IMR-90 (cell line): ENCODE measurements around the gene MAP2. TPM values are rescaled to one million over a fixed set of nuclear protein-coding genes. Genes with fewer than 3 reads are reported as not detected.

Experiments
- ATAC-seq: fragments of 200-7000 bp; cut with Tn5 transposase; 2 replicates; pipeline ENCODE4 v1.9.1; 2020; ENCODE audit warnings: low read depth, mild to moderate bottlenecking, moderate library complexity
- BruUV-seq: library from RNA; stranded (reverse); fragments of 400-500 nt; replicated peaks from 2 replicates; lab custom pipeline; 2021; lab: Mats Ljungman, UMichigan
- CTCF ChIA-PET: fragments of 300-600 bp; formaldehyde crosslinking; extraction: SDS; loops from one replicate; lab custom pipeline; 2021; ENCODE audit warnings: antibody characterized with exemption; lab: Yijun Ruan, JAX
- POLR2A ChIA-PET: fragments of 300-600 bp; sonication (Branson Sonifier 250); formaldehyde crosslinking; loops from one replicate; lab custom pipeline; 2022; ENCODE audit warnings: antibody characterized with exemption; ENCODE audit not compliant: unreplicated experiment; lab: Charles Lee
- DNase-seq: peaks from one replicate; pipeline ENCODE4 v3.0.0; 2013
- H2AFZ ChIP-seq: replicated peaks from 2 replicates; pipeline ENCODE3; 2013; ENCODE audit warnings: low read length, mild to moderate bottlenecking; ENCODE audit not compliant: poor library complexity
- H2AK5ac ChIP-seq: 2 replicates; pipeline ENCODE4 v1.6.1; 2013; ENCODE audit warnings: low read depth, low read length, inconsistent platforms
- H2AK9ac ChIP-seq: replicated peaks from 2 replicates; pipeline ENCODE3; 2013; ENCODE audit warnings: mild to moderate bottlenecking, low read depth, low read length, moderate library complexity; ENCODE audit not compliant: poor library complexity
- H2BK120ac ChIP-seq: 2 replicates; pipeline ENCODE4 v1.6.1; 2013; ENCODE audit warnings: low read depth, low read length, inconsistent platforms
- H2BK15ac ChIP-seq: 3 replicates; pipeline ENCODE4 v1.6.1; 2013; ENCODE audit warnings: low read depth, low read length, inconsistent platforms
- H2BK20ac ChIP-seq: 2 replicates; pipeline ENCODE4 v1.6.1; 2013; ENCODE audit warnings: low read depth, mild to moderate bottlenecking, inconsistent platforms, low read length, moderate library complexity
- H2BK5ac ChIP-seq: 2 replicates; pipeline ENCODE4 v1.6.1; 2013; ENCODE audit warnings: mild to moderate bottlenecking, low read depth, low read length, inconsistent platforms; ENCODE audit not compliant: poor library complexity, severe bottlenecking
- H3K14ac ChIP-seq: replicated peaks from 2 replicates; pipeline ENCODE4 v1.6.1; 2013; ENCODE audit warnings: low read depth, low read length, inconsistent platforms
- H3K18ac ChIP-seq: 2 replicates; pipeline ENCODE4 v1.6.1; 2013; ENCODE audit warnings: low read depth, low read length, control low read depth
- H3K23ac ChIP-seq: 2 replicates; pipeline ENCODE4 v1.6.1; 2013; ENCODE audit warnings: low read depth, low read length, inconsistent platforms
- H3K27ac ChIP-seq: 2 replicates; pipeline ENCODE4 v1.5.1; 2013; ENCODE audit warnings: mild to moderate bottlenecking, control low read depth, low read length; ENCODE audit not compliant: insufficient read depth
- H3K27me3 ChIP-seq: 2 replicates; pipeline ENCODE4 v1.6.1; 2013; ENCODE audit warnings: low read length; ENCODE audit not compliant: control insufficient read depth, insufficient read depth
- H3K36me3 ChIP-seq: 2 replicates; pipeline ENCODE4 v1.6.1; 2013; ENCODE audit warnings: low read length, mixed read lengths; ENCODE audit not compliant: control insufficient read depth, insufficient read depth
- H3K4ac ChIP-seq: 2 replicates; pipeline ENCODE4 v1.6.1; 2013; ENCODE audit warnings: low read depth, low read length, inconsistent platforms
- H3K4me1 ChIP-seq: 2 replicates; pipeline ENCODE4 v1.6.1; 2013; ENCODE audit warnings: low read length, mixed read lengths; ENCODE audit not compliant: control insufficient read depth, insufficient read depth
- H3K4me2 ChIP-seq: 2 replicates; pipeline ENCODE4 v1.6.1; 2013; ENCODE audit warnings: low read depth, mild to moderate bottlenecking, control low read depth, low read length, moderate library complexity
- H3K4me3 ChIP-seq: 2 replicates; pipeline ENCODE4 v1.5.1; 2013; ENCODE audit warnings: low read depth, mild to moderate bottlenecking, control low read depth, low read length, moderate library complexity; ENCODE audit not compliant: insufficient read depth
- H3K56ac ChIP-seq: 2 replicates; pipeline ENCODE4 v1.6.1; 2013; ENCODE audit warnings: low read length, inconsistent platforms; ENCODE audit not compliant: insufficient read depth; ENCODE audit errors: extremely low read depth
- H3K79me1 ChIP-seq, 2 experiments: 2 replicates each; pipeline ENCODE4 v1.6.1; 2013; ENCODE audit warnings: low read length in 2 of 2, inconsistent platforms in 1 of 2, low read depth in 1 of 2
- H3K9ac ChIP-seq: 2 replicates; pipeline ENCODE4 v1.6.1; 2013; ENCODE audit warnings: low read depth, low read length, control low read depth
- H3K9me1 ChIP-seq: 2 replicates; pipeline ENCODE4 v1.6.1; 2013; ENCODE audit warnings: low read length, inconsistent platforms; ENCODE audit not compliant: insufficient read depth
- H3K9me3 ChIP-seq: 2 replicates; pipeline ENCODE4 v1.6.1; 2013; ENCODE audit warnings: low read length; ENCODE audit not compliant: control insufficient read depth, insufficient read depth
- H4K20me1 ChIP-seq: 2 replicates; pipeline ENCODE4 v1.6.1; 2013; ENCODE audit warnings: low read length, inconsistent platforms; ENCODE audit not compliant: insufficient read depth
- H4K5ac ChIP-seq: 2 replicates; pipeline ENCODE4 v1.6.1; 2013; ENCODE audit warnings: mild to moderate bottlenecking, low read depth, low read length, control low read depth
- H4K8ac ChIP-seq, 2 experiments: 2 replicates each; pipeline ENCODE4 v1.6.1; 2013; ENCODE audit warnings: low read depth in 2 of 2, low read length in 2 of 2, control low read depth in 1 of 2, inconsistent platforms in 1 of 2
- H4K91ac ChIP-seq: 2 replicates; pipeline ENCODE4 v1.6.1; 2013; ENCODE audit warnings: low read depth, low read length, inconsistent platforms; ENCODE audit not compliant: insufficient read depth
- BHLHE40 ChIP-seq: fragments of 150-350 bp; IDR thresholded peaks from 2 replicates; pipeline ENCODE4 v1.6.1; 2016; ENCODE audit warnings: mild to moderate bottlenecking, low read depth, low read length
- CEBPB ChIP-seq: IDR thresholded peaks from 2 replicates; pipeline ENCODE4 v1.6.1; 2012; ENCODE audit warnings: low read depth, low read length, improper control_type of control experiment
- CTCF ChIP-seq: conservative IDR thresholded peaks from 2 replicates; pipeline ENCODE4 v1.5.1; 2012; ENCODE audit warnings: mild to moderate bottlenecking, low read depth, low read length, improper control_type of control experiment
- ELK1 ChIP-seq: fragments of 150-350 bp; IDR thresholded peaks from 2 replicates; pipeline ENCODE4 v1.6.1; 2016; ENCODE audit warnings: low read depth, mild to moderate bottlenecking, low read length, moderate library complexity, borderline replicate concordance
- MAFK ChIP-seq: IDR thresholded peaks from 2 replicates; pipeline ENCODE4 v1.6.1; 2012; ENCODE audit warnings: low read depth, low read length, improper control_type of control experiment
- MAZ ChIP-seq: IDR thresholded peaks from 2 replicates; pipeline ENCODE4 v1.6.1; 2012; ENCODE audit warnings: low read depth, mild to moderate bottlenecking, low read length, improper control_type of control experiment, moderate library complexity, borderline replicate concordance
- MXI1 ChIP-seq: IDR thresholded peaks from 2 replicates; pipeline ENCODE4 v1.6.1; 2012; ENCODE audit warnings: low read depth, mild to moderate bottlenecking, low read length, moderate library complexity, borderline replicate concordance
- NFE2L2 ChIP-seq: fragments of 150-350 bp; IDR thresholded peaks from 2 replicates; pipeline ENCODE4 v1.6.1; 2016; ENCODE audit warnings: low read depth, mild to moderate bottlenecking, low read length
- POLR2A ChIP-seq: IDR thresholded peaks from 2 replicates; pipeline ENCODE4 v1.6.1; 2012; ENCODE audit warnings: mild to moderate bottlenecking, low read depth, low read length
- RAD21 ChIP-seq: IDR thresholded peaks from 2 replicates; pipeline ENCODE4 v1.6.1; 2012; ENCODE audit warnings: low read length, improper control_type of control experiment
- RCOR1 ChIP-seq: IDR thresholded peaks from 2 replicates; pipeline ENCODE4 v1.6.1; 2012; ENCODE audit warnings: mild to moderate bottlenecking, low read length, improper control_type of control experiment; ENCODE audit not compliant: insufficient replicate concordance
- RFX5 ChIP-seq: IDR thresholded peaks from 2 replicates; pipeline ENCODE4 v1.8.0; 2012; ENCODE audit warnings: low read depth, mild to moderate bottlenecking, low read length, moderate library complexity
- dilution Hi-C: fragments of 300-500 bp; cut with HindIII; formaldehyde crosslinking; loops from one replicate; pipeline ENCODE4 v1.14.3; 2018; ENCODE audit warnings: low sequenced_read_pairs; ENCODE audit not compliant: unreplicated experiment
- in situ Hi-C: fragments of 300-500 bp; cut with MboI; formaldehyde crosslinking; loops from 3 replicates; pipeline ENCODE4 v1.14.3; 2019; ENCODE audit warnings: low sequenced_read_pairs, inconsistent platforms, mixed read lengths
- intact Hi-C: fragments of 100-400 bp; cut with micrococcal nuclease; formaldehyde crosslinking; loops from 2 replicates; pipeline ENCODE4 v1.10.0; 2022
- polyA plus RNA-seq, 3 experiments: library from polyadenylated mRNA; depleted of rRNA; stranded (reverse); fragments of >200 nt; gene quantifications; 2 replicates each; pipeline ENCODE4 v1.2.3, GENCODE V29; 2012; ENCODE audit warnings: low replicate concordance in 1 of 3
- total RNA-seq: library from RNA; depleted of rRNA; stranded (reverse); fragments of >200 nt; gene quantifications from 2 replicates; pipeline ENCODE4 v1.2.3, GENCODE V29; 2012

The MAP2 gene
- total and polyA plus RNA-seq, 2 of the 4 experiments (the other 2 are of a cell fraction): 0.29 to 0.36 TPM

- no peak overlapping the region for H2BK20ac ChIP-seq
- H2BK120ac ChIP-seq: no peak overlapping the region
- H2AK5ac ChIP-seq: no peak overlapping the region
- no peak overlapping the region for H3K9ac ChIP-seq
- CTCF ChIA-PET: no interaction called here
- intact Hi-C loops: no loop called here
- no peaks in the 10 kb centered on the region for H3K9me1 ChIP-seq
- H3K18ac ChIP-seq: no peak overlapping the region
- no peaks in the 10 kb centered on the region for H3K36me3 ChIP-seq
- no peak overlapping the region for H2BK15ac ChIP-seq
- no peak overlapping the region for H2BK5ac ChIP-seq
- ATAC-seq (no peak), DNase-seq (no peak)
- H4K5ac ChIP-seq: no peak overlapping the region
- no peaks in the 10 kb centered on the region for H4K20me1 ChIP-seq
- no peak overlapping the region for H3K14ac ChIP-seq
- no peak overlapping the region for H3K4me2 ChIP-seq
- no peak overlapping the region for H3K4ac ChIP-seq
- H2AFZ ChIP-seq: no peak overlapping the region
- H3K27me3 ChIP-seq: no peaks in the 10 kb centered on the region
- H2AK9ac ChIP-seq: no peak overlapping the region
- dilution Hi-C loops: no loop called here
- TF ChIP-seq CEBPB: no peak
- no peak for TF ChIP-seq RAD21
- no peak for TF ChIP-seq RFX5
- no peak for TF ChIP-seq POLR2A
- TF ChIP-seq CTCF: no peak
- TF ChIP-seq BHLHE40: no peak
- TF ChIP-seq MXI1: no peak
- TF ChIP-seq MAFK: no peak
- TF ChIP-seq MAZ: no peak
- no peak for TF ChIP-seq NFE2L2
- TF ChIP-seq ELK1: no peak
- no peak for TF ChIP-seq RCOR1
- H4K8ac ChIP-seq: no peak overlapping the region
- in situ Hi-C loops: no loop called here
- no peak overlapping the region for H3K4me3 ChIP-seq
- no peak overlapping the region for H4K91ac ChIP-seq
- peaks cover 7% of the 10 kb centered on the region; the same call in 1 of the 2 replicates for H3K9me3 ChIP-seq
- H3K23ac ChIP-seq: no peak overlapping the region
- no peaks in the 10 kb centered on the region for H3K79me1 ChIP-seq
- BruUV-seq: no TSS peak
- H3K27ac ChIP-seq: no peak overlapping the region
- no peak overlapping the region for H3K56ac ChIP-seq
- POLR2A ChIA-PET: no interaction called here
- H3K4me1 ChIP-seq: no peaks in the 10 kb centered on the region
Measured at GRCh38 chr2:209762563-209762962, 338.7 kb downstream of the MAP2 start.
